Tibial nerve (tissue), 4 donors: Measurements from ENCODE around the gene DUSP6. TPM values are rescaled to one million over a fixed set of nuclear protein-coding genes. Genes with fewer than 3 reads are reported as not detected.

Experiments
- DNase-seq, 2 donors: peaks; one replicate each; pipeline ENCODE4 v3.0.0-alpha.2; 2019; ENCODE audit warnings: low spot score in 2 of 2
- H3K27ac ChIP-seq, 4 donors: fragments of 200-600 bp; sonication (generic) in 3 of 4; one replicate each; pipeline ENCODE4 v1.5.1; 2017 to 2019; ENCODE audit warnings: mild to moderate bottlenecking in 1 of 4
- H3K27me3 ChIP-seq, 2 donors: fragments of 200-600 bp; sonication (generic) in 1 of 2; one replicate each; pipeline versions ENCODE4 v1.5.1 to v1.6.0; 2017 to 2019
- H3K36me3 ChIP-seq, 3 donors: fragments of 200-600 bp; sonication (generic); one replicate each; pipeline ENCODE4 v1.5.1; 2018 to 2019
- H3K4me1 ChIP-seq, 4 donors: fragments of 200-600 bp; sonication (generic) in 3 of 4; one replicate each; pipeline ENCODE4 v1.5.1; 2017 to 2019
- H3K4me3 ChIP-seq, 4 donors: fragments of 200-600 bp; sonication (generic) in 3 of 4; one replicate each; pipeline ENCODE4 v1.5.1; 2017 to 2019; ENCODE audit warnings: mild to moderate bottlenecking in 1 of 4, moderate library complexity in 1 of 4
- H3K9me3 ChIP-seq, 4 donors: fragments of 200-600 bp; sonication (generic) in 3 of 4; one replicate each; pipeline ENCODE4 v1.5.1; 2017 to 2019
- EP300 ChIP-seq, 2 donors: sonication (generic); formaldehyde crosslinking; IDR thresholded peaks; one replicate each; pipeline ENCODE4 v1.6.1; 2017; ENCODE audit warnings: antibody characterized with exemption in 2 of 2, mild to moderate bottlenecking in 1 of 2
- POLR2A ChIP-seq, 2 donors: fragments of 450-650 bp; IDR thresholded peaks; one replicate each; pipeline ENCODE4 v1.6.1; 2017; ENCODE audit warnings: antibody characterized with exemption in 2 of 2, mild to moderate bottlenecking in 2 of 2, moderate library complexity in 2 of 2
- WGBS, 2 donors: methylation state at CpG; one replicate each; pipeline ENCODE4 v1.1.5; 2018; 5-methylcytosine and 5-hydroxymethylcytosine counted together
- total RNA-seq, 4 donors: library from RNA; depleted of rRNA; stranded (reverse); fragments of >200 nt; gene quantifications; one replicate each; pipeline ENCODE4 v1.1.0, GENCODE V29; 2016
- TF ChIP-seq, protein P1 (sequence below), 5 experiments: fragments of 200-600 bp in 3 of 5; fragments of 450-650 bp in 2 of 5; sonication (generic) in 3 of 5; IDR thresholded peaks; one replicate each; pipeline ENCODE4 v1.5.1; 2016 to 2019; ENCODE audit warnings: antibody characterized with exemption in 5 of 5, mild to moderate bottlenecking in 3 of 5, moderate library complexity in 2 of 5

DUSP6 gene
- total RNA-seq, 4 donors from 2014 or later, result 66.5 to 85.2 (median 72.8) TPM

DNA sequence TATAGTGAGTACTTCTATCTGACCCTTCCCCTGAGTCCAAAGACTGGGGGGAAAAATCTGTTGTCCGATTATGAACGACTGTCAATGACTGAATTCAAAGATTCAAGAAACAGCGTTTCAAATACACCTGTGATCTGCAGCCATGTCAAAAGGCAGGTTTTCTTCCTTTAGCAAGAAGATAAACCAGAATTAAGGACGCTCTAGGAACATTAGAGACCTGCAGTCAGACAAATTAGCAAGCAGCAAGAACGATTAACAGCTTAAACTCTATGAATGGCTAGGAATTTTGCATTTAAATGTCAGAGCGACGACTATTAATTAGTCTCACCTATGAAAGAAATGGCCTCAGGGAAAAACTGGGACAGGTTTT, 2.1 kb downstream of the DUSP6 start:
- peaks cover 0 to 49% (median 30%) of the 10 kb centered on the region in 4 donors for H3K4me1 ChIP-seq
- H3K9me3 ChIP-seq, result no peaks in the 10 kb centered on the region
- H3K27ac ChIP-seq, result peak overlapping the region; percentile 9 to 98 (median 96)

GRCh38 chr12:89349814-89350213, 2.5 kb downstream of the DUSP6 start:
- peak overlapping the region; percentile 9 to 98 (median 96) for H3K27ac ChIP-seq
- DNase-seq, result peak in 1 of 2 donors; percentile 49

More for the DNA sequence above, 2.1 kb downstream of the DUSP6 start:
- H3K4me3 ChIP-seq, result peak overlapping the region; percentile 75 to 93 (median 87)
- WGBS, 2 donors, result 18 to 20% methylated on average over 7 of the region's 7 CpGs
- no peak for DNase-seq
- H3K36me3 ChIP-seq, result peaks cover 0 to 18% (median 0%) of the 10 kb centered on the region in 3 donors
- TF ChIP-seq POLR2A (IDR thresholded peaks at IDR 0.05) (no peak), EP300 (IDR thresholded peaks at IDR 0.05) (no peak)
- TF ChIP-seq, protein P1, sequence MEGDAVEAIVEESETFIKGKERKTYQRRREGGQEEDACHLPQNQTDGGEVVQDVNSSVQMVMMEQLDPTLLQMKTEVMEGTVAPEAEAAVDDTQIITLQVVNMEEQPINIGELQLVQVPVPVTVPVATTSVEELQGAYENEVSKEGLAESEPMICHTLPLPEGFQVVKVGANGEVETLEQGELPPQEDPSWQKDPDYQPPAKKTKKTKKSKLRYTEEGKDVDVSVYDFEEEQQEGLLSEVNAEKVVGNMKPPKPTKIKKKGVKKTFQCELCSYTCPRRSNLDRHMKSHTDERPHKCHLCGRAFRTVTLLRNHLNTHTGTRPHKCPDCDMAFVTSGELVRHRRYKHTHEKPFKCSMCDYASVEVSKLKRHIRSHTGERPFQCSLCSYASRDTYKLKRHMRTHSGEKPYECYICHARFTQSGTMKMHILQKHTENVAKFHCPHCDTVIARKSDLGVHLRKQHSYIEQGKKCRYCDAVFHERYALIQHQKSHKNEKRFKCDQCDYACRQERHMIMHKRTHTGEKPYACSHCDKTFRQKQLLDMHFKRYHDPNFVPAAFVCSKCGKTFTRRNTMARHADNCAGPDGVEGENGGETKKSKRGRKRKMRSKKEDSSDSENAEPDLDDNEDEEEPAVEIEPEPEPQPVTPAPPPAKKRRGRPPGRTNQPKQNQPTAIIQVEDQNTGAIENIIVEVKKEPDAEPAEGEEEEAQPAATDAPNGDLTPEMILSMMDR (IDR thresholded peaks at IDR 0.05), result no peak
- no peaks in the 10 kb centered on the region for H3K27me3 ChIP-seq

DNA sequence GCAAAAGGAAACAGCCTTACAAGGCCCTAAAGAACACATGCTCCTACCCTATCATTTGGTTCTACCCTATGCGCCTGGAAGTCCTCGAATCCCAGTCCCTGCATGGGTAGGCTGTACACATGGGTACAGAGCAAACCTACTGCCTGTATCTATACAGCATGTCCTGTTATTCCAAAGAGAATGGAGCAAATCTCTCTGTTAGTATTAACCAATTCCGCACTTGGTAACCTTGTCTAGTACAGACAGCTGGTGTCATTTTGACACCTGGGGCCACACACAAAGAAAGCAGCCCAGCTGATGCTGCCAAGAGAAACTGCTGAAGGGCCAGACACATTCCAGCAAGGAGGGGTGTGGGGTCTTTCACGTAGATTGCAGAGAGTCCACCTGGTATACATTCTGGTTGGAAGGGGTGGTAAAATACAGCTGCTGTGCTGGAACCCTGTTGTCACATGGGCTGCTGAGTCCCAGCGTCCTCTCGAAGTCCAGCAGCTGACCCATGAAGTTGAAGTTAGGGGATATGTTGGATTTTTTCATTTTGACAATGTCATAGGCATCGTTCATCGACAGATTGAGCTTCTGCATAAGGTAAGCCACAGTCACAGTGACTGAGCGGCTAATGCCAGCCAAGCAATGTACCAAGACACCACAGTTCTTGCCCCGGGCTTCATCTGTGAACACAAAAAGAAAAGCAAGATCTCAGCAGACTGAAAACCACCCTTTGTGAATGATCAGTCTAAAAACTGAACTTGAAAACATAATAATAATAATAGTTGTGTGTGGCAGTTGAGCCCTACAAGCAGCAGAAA, 3.2 kb downstream of the DUSP6 start:
- 43 to 44% methylated on average over 10 of the region's 10 CpGs for WGBS, 2 donors
- peak overlapping the region; percentile 9 to 98 (median 76) for H3K27ac ChIP-seq
- peaks cover 0 to 51% (median 32%) of the 10 kb centered on the region in 4 donors for H3K4me1 ChIP-seq
- no peaks in the 10 kb centered on the region for H3K9me3 ChIP-seq
- H3K36me3 ChIP-seq, result peaks cover 0 to 18% (median 0%) of the 10 kb centered on the region in 3 donors
- H3K4me3 ChIP-seq, result peak overlapping the region; percentile 75 to 93 (median 87)
- TF ChIP-seq, protein P1 (IDR thresholded peaks at IDR 0.05), result no peak
- no peak for TF ChIP-seq POLR2A (IDR thresholded peaks at IDR 0.05)
- no peak for TF ChIP-seq EP300 (IDR thresholded peaks at IDR 0.05)
- DNase-seq, result no peak
- H3K27me3 ChIP-seq, result no peaks in the 10 kb centered on the region

More at GRCh38 chr12:89349814-89350213, 2.5 kb downstream of the DUSP6 start:
- peaks cover 0 to 18% (median 0%) of the 10 kb centered on the region in 3 donors for H3K36me3 ChIP-seq
- WGBS, 2 donors, result 10 to 12% methylated on average over 6 of the region's 6 CpGs
- H3K4me1 ChIP-seq, result peaks cover 0 to 49% (median 31%) of the 10 kb centered on the region in 4 donors
- H3K27me3 ChIP-seq, result no peaks in the 10 kb centered on the region
- H3K4me3 ChIP-seq, result peak overlapping the region; percentile 75 to 93 (median 87)
- peak in 1 of 2 donors; percentile 36 for TF ChIP-seq POLR2A (IDR thresholded peaks at IDR 0.05)
- TF ChIP-seq, protein P1 (IDR thresholded peaks at IDR 0.05), result no peak
- peak in 1 of 2 donors; percentile 83 for TF ChIP-seq EP300 (IDR thresholded peaks at IDR 0.05)
- no peaks in the 10 kb centered on the region for H3K9me3 ChIP-seq

DNA sequence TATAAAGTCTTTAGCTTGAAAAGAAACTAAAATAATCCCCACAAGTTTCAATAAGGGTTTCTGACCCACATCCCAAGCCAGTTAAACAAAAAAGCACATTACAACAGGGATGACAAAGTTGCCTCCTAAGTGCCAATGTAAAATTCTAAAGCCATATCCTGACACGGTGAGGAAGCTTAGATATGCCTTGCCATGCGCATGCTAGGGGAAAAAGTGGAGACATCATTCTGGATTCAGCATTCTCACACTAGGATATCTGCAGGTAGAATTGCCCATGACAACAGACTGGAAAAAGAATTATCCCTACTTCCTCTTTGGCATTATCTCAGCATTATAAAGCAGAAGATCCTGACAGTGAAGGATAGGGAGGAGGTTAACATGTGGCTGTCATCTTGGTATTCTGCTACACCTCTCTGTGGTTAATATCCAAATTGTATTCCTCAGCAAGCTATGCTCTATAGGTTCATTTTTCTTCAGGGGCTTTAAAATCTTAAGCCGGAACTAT, 4.9 kb downstream of the DUSP6 start:
- H3K27ac ChIP-seq, result peak overlapping the region in 3 of 4 donors; percentile 55 to 98 (median 97)
- no peak for DNase-seq
- WGBS, 2 donors, result 63 to 65% methylated on average over 3 of the region's 3 CpGs
- TF ChIP-seq, protein P1 (IDR thresholded peaks at IDR 0.05), result no peak
- TF ChIP-seq EP300 (IDR thresholded peaks at IDR 0.05), result no peak
- no peak for TF ChIP-seq POLR2A (IDR thresholded peaks at IDR 0.05)
- H3K27me3 ChIP-seq, result no peaks in the 10 kb centered on the region
- peaks cover 0 to 18% (median 0%) of the 10 kb centered on the region in 3 donors for H3K36me3 ChIP-seq
- peak overlapping the region in 1 of 4 donors; percentile 85 for H3K4me3 ChIP-seq
- H3K4me1 ChIP-seq, result peaks cover 0 to 65% (median 37%) of the 10 kb centered on the region in 4 donors
- no peaks in the 10 kb centered on the region for H3K9me3 ChIP-seq
